Measurements from ENCODE around the gene P2RY6.
A peak's percentile ranks its signal among the peaks of the same experiment; 100 is the strongest.

Gene P2RY6

DNA sequence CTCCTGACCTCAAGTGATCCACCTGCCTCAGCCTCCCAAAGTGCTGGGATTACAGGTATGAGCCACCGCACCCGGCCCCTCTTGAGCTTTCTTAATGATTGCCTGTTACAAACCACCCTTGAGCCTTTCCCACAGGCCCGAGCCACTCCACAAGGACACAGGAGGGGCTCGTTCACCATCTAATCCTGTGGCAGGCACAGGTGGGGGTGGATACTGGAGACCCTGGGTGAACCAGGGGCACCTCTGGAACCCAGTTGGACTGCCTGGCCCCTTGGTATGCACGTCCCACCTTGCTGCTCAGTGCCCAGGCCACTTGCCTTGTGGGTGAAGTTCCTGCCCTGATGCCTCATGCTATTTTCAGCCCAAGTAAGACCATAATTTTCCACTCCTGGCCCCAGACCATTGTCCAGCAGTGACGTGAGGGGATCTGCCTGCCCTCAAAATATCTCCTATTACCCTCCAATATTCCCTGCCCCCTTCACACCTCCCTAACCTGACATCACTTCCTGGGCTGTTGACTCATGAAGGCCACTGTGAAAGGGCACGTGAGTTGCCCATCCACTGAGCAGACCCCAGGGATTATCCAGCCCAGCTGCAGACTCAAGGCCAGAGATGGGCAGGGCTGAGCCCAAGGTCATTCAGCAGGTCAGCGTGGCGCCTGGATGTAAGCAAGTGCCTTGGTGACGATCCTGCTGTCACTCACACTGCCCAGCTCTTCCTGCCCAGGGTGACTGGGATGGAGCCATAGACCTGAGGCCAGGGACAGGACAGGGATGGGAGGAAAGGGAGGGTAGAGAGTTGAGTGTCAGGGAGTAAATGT is 34.5 kb upstream of the P2RY6 start:
- DNase-seq (ENCODE audit: low read depth) = no peak

DNA sequence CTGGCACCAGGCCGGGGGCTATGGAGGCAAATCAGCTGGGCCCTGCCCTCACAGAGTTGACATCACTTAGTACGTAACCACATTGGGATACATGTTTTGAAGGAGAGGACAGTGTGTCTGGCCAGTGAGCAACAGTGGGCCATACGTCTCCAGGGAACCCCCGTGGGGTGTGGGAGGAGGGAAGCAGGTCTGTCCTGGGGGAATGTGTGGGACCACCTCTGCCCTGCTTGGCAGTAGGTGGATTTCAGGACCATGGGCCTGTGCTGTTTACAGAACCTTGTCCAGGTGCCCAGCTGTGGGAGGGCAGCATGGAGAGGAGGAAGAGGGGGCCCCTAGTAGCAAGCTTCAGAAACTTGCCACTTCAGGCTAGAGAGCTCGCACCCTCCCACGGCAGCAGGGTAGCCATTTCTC is 33.0 kb upstream of the P2RY6 start:
- DNase-seq (ENCODE audit: low read depth) = no peak

DNA sequence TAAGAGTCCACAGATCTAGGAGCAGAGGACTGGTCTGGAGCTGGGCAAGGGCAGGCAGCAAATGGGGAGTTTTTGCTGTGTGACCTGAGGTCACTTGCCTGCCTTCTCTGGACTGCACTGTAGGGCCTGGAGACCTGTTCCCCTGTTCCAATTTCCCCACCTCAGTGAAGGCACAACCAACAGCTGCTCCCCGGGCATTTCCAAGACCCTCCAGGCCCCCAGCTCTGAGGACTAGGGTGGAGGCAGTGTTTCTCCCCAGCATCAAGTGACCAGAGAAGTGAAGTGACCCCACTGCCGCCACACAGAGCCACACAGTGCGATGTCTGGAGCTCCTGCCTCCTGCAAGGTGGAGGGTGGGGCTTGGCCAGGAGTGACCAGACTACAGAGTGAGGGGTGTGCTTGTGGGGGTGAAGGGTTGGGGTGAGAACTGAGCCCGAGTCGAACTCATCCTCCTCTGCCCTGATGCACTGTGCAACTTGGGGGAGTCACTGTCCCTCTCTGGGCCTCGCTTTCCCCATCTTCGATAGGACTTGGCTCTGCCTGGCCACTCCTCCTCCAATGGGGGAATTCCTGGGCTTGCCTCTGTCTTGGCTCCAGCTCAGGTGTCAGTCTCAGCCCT is 32.5 kb upstream of the P2RY6 start:
- no peak for DNase-seq (ENCODE audit: low read depth)

DNA sequence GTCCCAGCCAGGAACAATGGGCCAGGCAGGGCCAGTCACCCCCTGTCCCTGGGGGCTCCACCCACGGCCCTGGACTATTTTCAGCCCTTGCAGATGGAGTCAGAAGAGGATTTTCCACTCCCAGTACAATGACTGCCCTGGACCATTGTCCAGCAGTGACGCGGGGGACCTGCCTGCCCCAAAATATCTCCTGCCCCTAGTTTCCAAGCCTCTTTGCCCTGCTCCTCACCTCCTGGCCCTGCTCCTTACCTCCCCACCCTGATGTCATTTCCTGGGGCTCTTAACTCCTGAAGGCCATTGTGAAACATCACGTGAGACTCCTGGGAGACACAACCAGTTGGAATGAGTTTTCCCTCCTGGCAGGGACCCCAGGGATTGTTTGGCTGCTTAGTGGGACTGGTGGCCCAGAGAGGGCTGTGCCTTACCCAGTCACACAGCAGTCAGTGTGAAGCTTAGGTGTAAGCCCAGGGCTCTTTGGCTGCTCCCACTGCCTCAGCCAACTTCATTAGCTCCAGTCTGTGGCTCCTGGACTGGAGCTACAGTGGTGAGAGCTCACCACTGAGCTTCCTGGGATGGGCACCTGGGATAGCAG is 31.9 kb upstream of the P2RY6 start:
- DNase-seq (ENCODE audit: low read depth) = no peak

DNA sequence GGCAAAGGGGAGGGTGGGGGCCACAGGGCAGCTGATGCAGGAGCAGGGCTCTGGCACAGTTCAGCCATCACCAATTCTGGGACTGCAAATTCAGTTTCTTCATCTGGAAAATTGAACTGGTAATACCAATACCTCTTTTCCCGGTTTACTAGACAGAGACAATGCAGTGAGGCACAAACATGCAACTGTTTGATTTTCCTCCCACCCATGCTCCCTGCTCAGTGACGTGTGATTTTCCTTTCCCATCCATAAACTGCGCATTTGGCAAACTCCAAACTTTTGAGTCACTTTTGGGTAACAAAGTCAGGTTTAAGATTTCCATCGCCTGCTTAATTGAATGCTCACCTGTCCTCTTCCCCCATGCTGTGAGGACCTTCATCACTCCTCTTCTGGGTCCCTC is 30.8 kb upstream of the P2RY6 start:
- no peak for DNase-seq (ENCODE audit: low read depth)

DNA sequence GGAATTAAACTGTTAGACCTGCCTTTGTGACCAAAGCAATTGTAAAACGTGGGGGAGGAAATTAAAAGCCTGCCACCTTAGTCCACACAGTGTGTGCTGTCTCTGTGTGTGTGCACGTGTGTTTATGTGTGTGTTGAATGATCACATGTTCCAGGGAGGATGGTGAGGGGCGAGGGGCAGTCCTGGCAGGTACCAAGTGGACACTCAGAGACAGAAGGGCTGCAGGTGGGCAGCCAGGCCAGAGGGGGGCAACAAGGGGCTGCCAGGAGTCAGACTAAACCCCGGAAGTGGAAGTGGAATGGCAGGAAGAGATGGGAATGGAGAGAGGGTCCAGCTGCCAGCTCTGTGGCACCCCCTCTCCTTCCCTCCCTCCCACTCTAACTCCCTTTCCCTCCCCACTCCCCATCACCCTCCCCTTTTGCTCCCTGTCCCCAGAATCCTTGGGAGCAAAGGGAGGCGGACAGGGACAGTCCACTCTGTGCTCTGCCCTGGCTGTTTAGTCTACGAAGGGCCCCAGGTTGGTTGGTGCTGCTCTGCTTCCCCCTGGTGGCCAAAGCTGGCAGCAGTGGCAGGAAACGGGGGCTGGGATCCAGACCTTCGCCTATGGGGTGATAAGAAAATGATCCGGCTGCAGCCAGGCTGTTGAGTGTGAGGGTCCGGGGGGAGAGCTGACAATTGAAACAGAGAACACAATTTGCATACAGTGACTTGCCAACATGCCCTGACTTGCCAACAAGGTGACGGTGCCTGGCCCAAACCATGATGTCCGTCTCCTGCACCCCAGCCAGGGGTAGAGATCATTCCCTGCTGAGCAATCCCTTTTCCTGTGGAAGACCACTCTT is 29.7 kb upstream of the P2RY6 start:
- DNase-seq (ENCODE audit: low read depth) = peak; percentile 58

DNA sequence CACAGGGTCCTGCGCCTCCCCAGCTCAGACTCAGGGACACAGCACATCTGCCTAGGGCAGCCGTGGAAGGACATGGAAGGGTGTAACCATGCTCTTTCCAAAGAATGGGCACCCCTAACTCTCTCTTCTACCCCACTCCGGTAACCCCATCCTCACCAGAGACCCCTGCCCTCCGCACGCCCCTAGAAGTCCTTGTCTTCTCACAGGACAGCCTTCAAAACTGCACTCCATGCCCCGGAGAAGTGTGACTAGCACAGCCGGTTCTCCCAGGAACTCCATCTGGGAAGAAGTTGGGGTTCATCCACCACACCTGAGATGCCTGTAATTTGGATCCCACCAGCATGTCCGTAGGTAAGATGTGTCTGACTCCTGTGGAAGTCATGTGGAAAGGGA is 29.0 kb upstream of the P2RY6 start:
- DNase-seq (ENCODE audit: low read depth) = no peak

DNA sequence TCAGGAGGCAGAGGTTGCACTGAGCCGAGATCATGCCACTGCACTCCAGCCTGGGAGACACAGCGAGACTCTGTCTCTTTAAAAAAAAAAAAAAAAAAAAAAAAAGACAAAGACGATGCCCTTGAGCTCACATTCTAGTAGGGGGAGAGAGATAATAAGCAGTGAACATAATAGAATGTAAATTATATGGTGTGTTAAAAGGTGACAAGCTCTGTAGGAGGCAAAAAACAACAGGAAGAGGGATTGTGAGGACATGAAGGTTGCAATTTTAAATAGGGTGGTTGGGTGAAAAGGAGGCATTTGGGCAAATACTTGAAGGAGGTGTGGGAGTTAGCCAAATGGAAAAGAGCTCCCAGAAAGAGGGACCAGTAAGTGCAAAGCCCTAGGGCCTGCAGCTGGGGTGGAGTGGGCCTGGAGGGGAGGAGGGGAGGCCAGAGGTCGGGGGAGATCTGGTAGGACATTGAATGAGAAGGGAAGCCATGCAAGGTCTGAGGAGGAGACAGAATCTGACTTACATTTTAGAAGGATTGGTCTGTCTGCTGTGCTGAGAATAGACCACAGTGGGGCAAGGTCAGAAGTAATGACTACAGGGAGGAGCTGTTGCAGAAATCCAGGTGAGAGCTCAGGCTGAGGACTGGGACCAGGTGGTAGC is 27.4 kb upstream of the P2RY6 start:
- no peak for DNase-seq (ENCODE audit: low read depth)

DNA sequence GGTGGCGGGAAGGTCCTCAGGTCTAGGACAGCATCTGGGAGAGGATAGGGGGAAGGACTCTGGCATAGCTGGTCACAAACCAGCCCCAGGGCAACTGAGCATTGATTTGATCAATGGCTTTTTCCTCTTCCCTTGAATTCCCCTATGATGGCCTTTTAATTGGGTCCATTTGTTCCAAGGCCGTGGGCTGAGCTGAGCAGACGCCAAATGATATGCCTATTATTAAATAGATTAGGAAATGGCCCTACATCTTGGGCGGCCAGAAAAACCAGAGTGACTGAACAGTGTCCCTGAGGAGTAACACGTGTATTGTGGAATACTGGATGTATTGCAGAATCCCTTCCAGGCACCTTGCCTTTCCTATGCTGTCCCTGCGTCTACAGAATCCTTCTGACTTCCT is 26.7 kb upstream of the P2RY6 start:
- no peak for DNase-seq (ENCODE audit: low read depth)

DNA sequence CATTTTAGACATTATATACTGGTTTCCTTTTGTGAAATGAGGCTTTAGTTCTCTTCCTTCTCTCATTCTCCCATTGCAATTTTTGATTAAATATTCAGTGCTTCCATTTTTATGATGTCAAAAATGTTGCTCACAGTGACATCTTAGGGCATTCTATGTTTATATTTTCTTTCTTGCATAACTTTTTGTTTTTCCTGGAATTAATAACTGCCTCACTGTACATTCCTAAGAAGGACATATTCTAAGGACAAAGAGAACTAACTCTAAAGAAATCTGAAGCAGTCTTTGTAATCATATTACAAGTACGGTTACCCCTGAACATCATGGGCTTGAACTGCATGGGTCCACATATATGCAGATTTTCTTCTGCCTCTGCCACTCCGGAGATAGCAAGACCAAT is 25.8 kb upstream of the P2RY6 start:
- DNase-seq (ENCODE audit: low read depth) = no peak

DNA sequence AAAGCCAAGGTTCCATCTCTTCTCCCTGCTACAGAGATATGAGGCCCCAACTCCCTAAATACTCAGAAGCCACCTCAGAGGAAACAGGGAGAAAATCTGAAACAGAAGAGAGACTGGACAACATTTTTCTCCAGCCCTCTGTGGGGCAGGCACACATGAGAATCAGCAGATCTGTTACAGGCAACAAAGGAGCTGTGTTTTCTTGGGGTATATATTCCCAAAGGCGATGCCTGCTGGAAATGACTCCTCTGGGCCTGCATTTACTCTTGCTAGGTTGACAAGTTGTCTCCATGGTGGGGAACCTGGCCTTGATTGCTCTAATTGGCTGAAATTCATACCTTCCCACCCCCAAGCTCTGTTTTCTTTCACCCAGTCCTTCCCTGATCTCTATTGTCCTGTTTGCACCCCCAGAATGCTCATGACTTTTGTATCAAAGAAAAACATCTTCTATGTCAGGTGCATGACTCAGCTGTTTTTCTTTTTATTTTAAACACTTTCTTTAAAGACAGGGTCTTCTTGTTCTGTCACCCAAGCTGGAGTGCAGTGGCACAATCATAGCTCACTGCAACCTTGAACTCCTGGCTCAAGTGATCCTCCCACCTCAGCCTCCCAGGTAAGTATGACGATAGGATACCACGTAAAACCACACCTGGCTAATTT is 23.5 kb upstream of the P2RY6 start:
- no peak for DNase-seq (ENCODE audit: low read depth)

DNA sequence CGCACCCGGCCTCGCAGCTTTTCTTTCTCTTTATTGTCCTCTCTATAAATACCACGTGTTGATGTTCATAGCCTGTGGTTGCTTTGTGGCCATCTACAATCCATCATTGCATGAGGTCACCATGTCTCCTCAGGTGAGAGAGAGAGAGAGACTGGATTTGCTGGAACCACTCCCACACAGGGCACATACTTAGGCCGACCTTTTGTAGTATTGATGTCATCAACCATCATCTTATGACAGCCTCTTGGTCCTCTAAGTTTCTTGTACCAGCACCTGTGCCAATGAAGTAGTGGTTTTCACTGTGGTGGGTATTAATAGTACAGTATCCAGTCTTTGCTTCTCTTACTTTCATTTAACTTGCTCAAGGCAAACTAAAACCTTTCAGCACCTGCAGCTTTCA is 22.8 kb upstream of the P2RY6 start:
- DNase-seq (ENCODE audit: low read depth) = no peak

DNA sequence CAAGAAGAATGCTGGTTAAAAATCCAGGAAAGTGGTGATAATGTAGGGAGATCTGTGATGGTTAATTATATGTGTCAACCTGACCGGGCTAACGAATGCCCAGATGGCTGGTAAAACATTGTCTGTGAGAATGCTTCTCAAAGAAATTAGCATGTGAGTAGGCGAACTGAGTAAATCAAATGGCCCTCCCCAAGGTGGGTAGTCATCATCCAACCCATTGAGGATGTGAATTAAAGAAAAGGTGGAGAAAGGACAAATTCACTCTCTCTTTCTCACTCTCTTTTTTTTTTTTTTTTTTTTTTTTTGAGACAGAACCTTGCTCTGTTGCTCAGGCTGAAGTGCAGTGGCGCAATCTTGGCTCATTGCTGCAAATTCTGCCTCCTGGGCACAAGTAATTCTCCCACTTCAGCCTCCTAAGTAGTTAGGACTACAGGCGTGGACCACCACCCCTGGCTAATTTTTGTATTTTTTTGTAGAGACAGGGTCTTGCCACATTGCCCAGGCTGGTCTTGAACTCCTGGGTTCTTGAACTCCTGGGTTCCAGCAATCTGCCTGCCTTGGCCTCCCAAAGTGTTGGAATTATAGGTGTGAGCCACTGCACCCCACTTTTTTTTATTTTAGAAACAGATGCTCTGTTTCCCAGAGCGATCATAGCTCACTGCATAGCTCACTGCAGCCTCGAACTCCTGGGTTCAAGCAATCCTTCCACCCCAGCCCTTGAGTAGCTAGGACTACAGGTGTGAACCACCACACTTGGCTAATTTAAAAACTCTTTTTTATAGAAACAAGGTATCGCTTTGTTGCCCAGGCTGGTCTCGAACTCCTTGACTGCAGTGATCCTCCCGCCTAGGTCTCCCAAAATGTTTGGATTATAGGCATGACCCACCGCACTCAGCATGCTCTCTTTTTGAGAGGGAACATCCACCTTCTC is 22.0 kb upstream of the P2RY6 start:
- no peak for DNase-seq (ENCODE audit: low read depth)

DNA sequence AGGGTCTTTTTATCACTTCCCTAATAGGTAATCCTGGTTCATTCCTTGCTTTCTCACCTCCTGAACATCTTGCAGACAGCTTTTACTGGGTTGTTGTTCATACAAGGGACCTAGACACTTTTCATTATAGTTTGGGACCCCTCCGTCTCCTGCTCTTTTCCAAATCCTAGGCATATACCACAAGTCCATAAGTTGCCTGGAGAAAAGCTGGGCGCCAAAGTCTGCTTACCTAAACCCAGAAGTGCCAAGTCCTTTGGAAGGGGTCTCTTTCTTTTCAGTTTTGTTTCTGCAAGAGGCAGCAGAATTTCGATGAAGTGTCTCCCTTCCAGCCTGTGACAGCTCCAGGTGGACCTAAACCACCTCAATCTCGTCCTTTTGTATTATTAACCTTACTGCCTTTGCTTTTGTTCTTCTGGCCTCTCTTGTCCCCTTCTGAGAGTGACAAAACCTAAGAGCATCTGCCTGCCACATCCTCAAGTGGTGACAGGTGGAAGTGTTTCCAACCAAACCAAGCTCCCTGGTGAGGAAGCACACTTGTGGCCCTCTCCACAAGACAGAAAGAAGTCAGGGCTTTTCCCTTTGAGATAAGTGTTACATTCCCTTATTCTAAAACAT is 19.5 kb upstream of the P2RY6 start:
- DNase-seq (ENCODE audit: low read depth) = no peak

DNA sequence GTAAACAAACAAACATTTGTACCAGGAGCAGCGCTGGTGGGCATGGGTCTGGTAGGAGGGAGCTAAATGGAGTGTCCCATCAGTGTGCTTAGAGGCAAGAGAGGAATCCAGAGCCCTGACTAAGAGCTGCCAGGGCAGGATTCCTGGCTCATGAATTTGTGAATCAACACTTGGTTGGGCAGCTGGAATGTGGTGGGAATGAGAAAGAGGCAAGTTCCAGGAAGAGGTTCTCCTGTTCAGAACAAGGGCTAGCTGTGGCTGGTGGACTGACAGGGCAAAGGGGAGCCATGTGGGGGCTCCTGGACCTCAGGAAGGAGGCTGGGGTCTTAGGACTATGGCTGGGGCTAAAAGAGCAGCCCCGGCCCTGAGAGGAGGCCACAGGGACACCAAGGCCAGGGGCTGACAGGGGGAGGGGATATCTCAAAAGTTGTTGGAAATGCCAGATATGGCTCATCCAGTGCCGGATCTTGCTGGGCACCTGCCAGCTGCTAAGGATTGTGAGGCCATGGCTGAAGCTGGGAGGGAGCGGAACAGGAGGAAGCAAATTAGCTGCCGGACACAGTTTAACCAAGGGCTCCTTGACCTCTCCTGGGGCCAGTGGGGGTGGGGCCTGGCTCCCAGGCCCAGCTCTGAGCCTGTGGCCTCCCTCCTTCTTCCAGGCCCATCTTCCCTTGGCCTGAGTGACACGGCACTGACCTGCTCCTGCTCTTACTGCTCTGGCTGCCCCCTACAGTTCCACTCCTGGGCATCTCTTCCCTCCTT is 14.6 kb upstream of the P2RY6 start:
- no peak for DNase-seq (ENCODE audit: low read depth)

DNA sequence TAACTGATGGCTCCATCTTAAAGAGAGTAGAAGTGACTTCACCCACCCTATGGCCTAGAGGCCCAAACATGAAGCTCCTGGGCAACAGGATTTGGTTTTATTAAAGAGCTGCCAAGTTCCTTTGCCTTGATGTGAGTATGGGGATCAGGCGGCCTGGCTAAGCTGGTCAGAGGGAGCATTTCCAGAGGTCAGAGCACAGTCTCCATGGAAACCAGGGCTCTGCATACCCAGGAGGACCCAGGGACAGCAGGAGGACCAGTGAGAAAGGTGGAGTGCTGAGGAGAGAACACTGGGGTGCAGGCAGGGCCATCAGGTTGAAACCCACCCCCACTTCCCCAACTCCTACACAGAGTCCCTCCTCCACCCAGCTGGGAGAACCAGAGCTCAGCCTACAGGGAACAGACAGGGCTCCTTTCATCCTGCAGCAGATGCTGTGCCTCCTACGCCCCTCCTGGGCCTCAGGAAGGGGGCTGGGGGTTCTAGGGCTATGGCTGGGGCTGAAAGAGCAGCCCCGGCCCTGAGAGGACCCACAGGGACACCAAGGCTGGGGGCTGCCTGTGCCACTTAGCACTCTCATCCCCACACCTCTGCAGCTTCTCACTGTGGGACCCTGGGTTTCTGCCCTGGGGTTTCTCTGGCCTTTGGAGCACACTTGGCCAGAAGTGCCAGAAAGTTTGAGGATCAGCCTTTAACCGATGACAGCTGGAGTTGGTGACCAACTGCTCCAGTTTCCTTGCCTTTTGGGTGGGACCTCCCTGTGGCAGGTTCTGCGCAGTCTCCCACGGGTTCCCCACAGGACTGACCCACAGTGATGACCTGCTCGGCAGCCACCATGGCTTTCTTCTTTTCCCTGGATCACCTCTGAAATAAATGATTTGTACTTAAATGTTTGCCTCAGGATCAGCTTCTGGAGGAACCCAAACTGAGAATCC is 13.8 kb upstream of the P2RY6 start:
- DNase-seq (ENCODE audit: low read depth) = no peak

DNA sequence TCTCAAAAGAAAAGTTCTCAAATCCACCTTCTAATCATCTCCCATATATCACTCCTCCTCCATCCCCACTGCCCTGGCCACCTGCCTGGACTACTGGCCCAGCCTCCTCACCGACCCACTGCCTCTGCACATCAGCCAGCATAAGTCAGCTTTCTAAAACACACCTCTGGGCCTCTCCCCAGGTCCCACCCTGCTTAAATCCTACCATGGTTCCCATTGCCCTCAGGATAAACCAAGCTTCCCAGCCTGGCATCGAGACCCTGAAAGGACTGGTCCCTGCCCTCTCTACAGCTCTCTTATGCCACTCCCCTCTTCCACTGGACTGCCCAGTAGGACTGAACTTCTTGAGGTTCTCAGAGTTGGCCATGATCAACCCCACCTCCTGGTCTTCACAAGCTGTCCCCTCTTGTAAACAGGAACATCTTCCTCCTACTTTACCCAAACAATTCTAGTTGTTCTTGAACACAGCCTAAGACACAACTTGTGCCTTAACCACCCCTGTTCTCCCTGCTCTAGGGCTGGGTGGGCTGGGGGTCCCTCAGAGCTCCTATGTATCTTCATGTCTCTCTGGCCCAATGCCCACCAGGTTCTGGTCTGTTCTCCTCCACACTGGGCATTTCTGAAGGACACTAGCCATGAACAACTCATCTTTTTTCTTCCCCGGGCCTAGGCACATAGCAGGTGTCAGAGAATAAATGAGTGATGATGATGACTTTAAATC is 12.6 kb upstream of the P2RY6 start:
- no peak for DNase-seq (ENCODE audit: low read depth)

DNA sequence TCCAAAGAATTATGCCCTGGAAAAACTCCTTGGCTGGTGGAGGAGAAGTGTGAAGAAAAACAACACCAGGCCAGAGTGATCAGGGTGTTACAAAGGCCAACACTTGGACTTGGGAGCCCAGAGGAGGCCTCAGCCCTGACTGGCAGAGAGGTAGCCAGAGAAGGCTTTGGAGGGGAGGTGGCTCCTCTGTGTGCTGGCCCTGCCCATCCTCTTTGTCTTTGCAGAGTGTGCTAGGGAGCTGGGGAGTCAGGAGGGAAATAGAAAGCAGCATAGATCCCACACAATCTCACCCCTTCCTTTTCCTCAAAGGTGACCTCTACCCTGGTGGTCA is 12.0 kb upstream of the P2RY6 start:
- DNase-seq (ENCODE audit: low read depth) = no peak
